Liver (tissue), 9 donors: ENCODE results near the gene CDKN3. TPM values are rescaled to one million over a fixed set of nuclear protein-coding genes. Genes with fewer than 3 reads are reported as not detected.

ENCODE experiments used
- DNase-seq: peaks from one replicate; pipeline ENCODE4 v3.0.0-alpha.2; 2017; ENCODE audit warnings: low spot score
- H3K27ac ChIP-seq, 2 donors: one replicate each; pipeline ENCODE4 v1.7.0; 2013; ENCODE audit warnings: inconsistent platforms in 2 of 2, low read length in 2 of 2, control low read depth in 1 of 2, low read depth in 1 of 2, mild to moderate bottlenecking in 1 of 2
- H3K27me3 ChIP-seq, 4 donors: one replicate each; pipeline versions ENCODE4 v1.6.1 to v1.7.0; 2013; ENCODE audit warnings: low read length in 3 of 4, inconsistent platforms in 1 of 4, mild to moderate bottlenecking in 1 of 4, moderate library complexity in 1 of 4; ENCODE audit not compliant: control insufficient read depth in 4 of 4, insufficient read depth in 4 of 4
- H3K36me3 ChIP-seq, 4 donors: one replicate each; pipeline versions ENCODE4 v1.6.1 to v1.7.0; 2013; ENCODE audit warnings: low read length in 3 of 4, mild to moderate bottlenecking in 3 of 4, low read depth in 1 of 4, moderate library complexity in 1 of 4; ENCODE audit not compliant: control insufficient read depth in 4 of 4, insufficient read depth in 3 of 4
- H3K4me1 ChIP-seq, 4 donors: one replicate each; pipeline versions ENCODE4 v1.6.1 to v1.7.0; 2013; ENCODE audit warnings: low read length in 3 of 4, mild to moderate bottlenecking in 3 of 4, moderate library complexity in 1 of 4; ENCODE audit not compliant: control insufficient read depth in 4 of 4, insufficient read depth in 4 of 4
- H3K4me3 ChIP-seq, 3 donors: one replicate each; pipeline versions ENCODE4 v1.6.1 to v1.7.0; 2013; ENCODE audit warnings: low read length in 3 of 3, control low read depth in 1 of 3, low read depth in 1 of 3, mild to moderate bottlenecking in 1 of 3
- H3K9ac ChIP-seq, 2 donors: one replicate each; pipeline ENCODE4 v1.7.0; 2013; ENCODE audit warnings: low read length in 2 of 2, mild to moderate bottlenecking in 2 of 2, moderate library complexity in 2 of 2, control low read depth in 1 of 2, low read depth in 1 of 2
- H3K9me3 ChIP-seq, 4 donors: one replicate each; pipeline versions ENCODE4 v1.6.1 to v1.7.0; 2013; ENCODE audit warnings: low read length in 3 of 4; ENCODE audit not compliant: control insufficient read depth in 4 of 4
- EGR1 ChIP-seq, 2 donors: IDR thresholded peaks; 2 replicates each; pipeline ENCODE4 v1.6.1; 2016 to 2018; ENCODE audit warnings: antibody characterized with exemption in 2 of 2, low read depth in 2 of 2
- FOXA1 ChIP-seq: IDR thresholded peaks from 2 replicates; pipeline ENCODE4 v1.6.1; 2016; ENCODE audit warnings: antibody characterized with exemption
- FOXA2 ChIP-seq: IDR thresholded peaks from 2 replicates; pipeline ENCODE4 v1.6.1; 2016; ENCODE audit warnings: antibody characterized with exemption
- GABPA ChIP-seq, 2 donors: IDR thresholded peaks in 1 of 2; conservative IDR thresholded peaks in 1 of 2; 2 replicates each; pipeline ENCODE4 v1.6.1; 2016; ENCODE audit warnings: antibody characterized with exemption in 2 of 2, mild to moderate bottlenecking in 1 of 2, moderate library complexity in 1 of 2
- HNF4G ChIP-seq: IDR thresholded peaks from 2 replicates; pipeline ENCODE4 v1.6.1; 2016; ENCODE audit warnings: antibody characterized with exemption
- JUND ChIP-seq, 2 donors: IDR thresholded peaks; 2 replicates each; pipeline ENCODE4 v1.6.1; 2016; ENCODE audit warnings: antibody characterized with exemption in 2 of 2
- MAX ChIP-seq: IDR thresholded peaks from 2 replicates; pipeline ENCODE4 v1.6.1; 2016; ENCODE audit warnings: antibody characterized with exemption
- NR2F2 ChIP-seq: IDR thresholded peaks from 2 replicates; pipeline ENCODE4 v1.6.1; 2016; ENCODE audit warnings: antibody characterized with exemption
- RAD21 ChIP-seq, 2 donors: IDR thresholded peaks; 2 replicates each; pipeline ENCODE4 v1.6.1; 2016; ENCODE audit warnings: antibody characterized with exemption in 2 of 2, mild to moderate bottlenecking in 2 of 2
- RXRA ChIP-seq, 2 donors: IDR thresholded peaks; 2 replicates each; pipeline ENCODE4 v1.6.1; 2017 to 2018; ENCODE audit warnings: antibody characterized with exemption in 2 of 2, mild to moderate bottlenecking in 1 of 2
- TAF1 ChIP-seq: conservative IDR thresholded peaks from 2 replicates; pipeline ENCODE4 v1.6.1; 2016; ENCODE audit warnings: antibody characterized with exemption, mild to moderate bottlenecking
- YY1 ChIP-seq: IDR thresholded peaks from 2 replicates; pipeline ENCODE4 v1.6.1; 2016; ENCODE audit warnings: antibody characterized with exemption, mild to moderate bottlenecking
- ZBTB33 ChIP-seq: IDR thresholded peaks from 2 replicates; pipeline ENCODE4 v1.6.1; 2016; ENCODE audit warnings: antibody characterized with exemption
- WGBS: extraction: QIAGEN DNeasy Blood & Tissue Kit; methylation state at CpG from one replicate; pipeline ENCODE4 v1.1.7; 2013; 5-methylcytosine and 5-hydroxymethylcytosine counted together
- polyA plus RNA-seq, 2 donors: library from polyadenylated mRNA; stranded (reverse) in 1 of 2; unstranded in 1 of 2; fragments of 200-250 nt in 1 of 2; fragments of >200 nt in 1 of 2; fragmentation: Nextera tagmentation in 1 of 2; extraction: Ambion mirVana in 1 of 2; gene quantifications; one replicate each; pipeline versions ENCODE4 v1.2.1 to v1.2.3, GENCODE V29; 2013 to 2015
- total RNA-seq, 2 donors: library from RNA; depleted of rRNA; stranded (reverse); fragments of >200 nt; gene quantifications; one replicate each; pipeline ENCODE4 v1.2.3, GENCODE V29; 2014
- TF ChIP-seq, protein P1 (sequence below): fragments of 150-350 bp; IDR thresholded peaks from 2 replicates; pipeline ENCODE4 v1.5.1; 2017; ENCODE audit warnings: improper control_type of control experiment, low read depth, low read length; ENCODE audit not compliant: missing input control
- TF ChIP-seq, protein P2 (sequence below): IDR thresholded peaks from 2 replicates; pipeline ENCODE4 v1.6.1; 2016; ENCODE audit warnings: antibody characterized with exemption
- donor health status: healthy.
- donor health status: healthy.
- donor health status: healthy.
- donor health status: healthy.
- donor health status: healthy.

Gene CDKN3
- total and polyA plus RNA-seq, 4 donors: 0.50 to 33.9 (median 2.8) TPM

GRCh38 chr14:54348001-54348611, 48.7 kb upstream of the CDKN3 start:
- Histone ChIP-seq H3K9ac (no peak overlapping the region), H3K36me3 (no peaks in the 10 kb centered on the region), H3K4me3 (no peak overlapping the region), H3K4me1 (no peaks in the 10 kb centered on the region), H3K9me3 (no peaks in the 10 kb centered on the region), H3K27me3 (no peaks in the 10 kb centered on the region), H3K27ac (no peak overlapping the region)
- no peak for DNase-seq
- 37% methylated on average over 5 of the region's 5 CpGs for whole genome bisulfite sequencing
- TF ChIP-seq, protein P1, sequence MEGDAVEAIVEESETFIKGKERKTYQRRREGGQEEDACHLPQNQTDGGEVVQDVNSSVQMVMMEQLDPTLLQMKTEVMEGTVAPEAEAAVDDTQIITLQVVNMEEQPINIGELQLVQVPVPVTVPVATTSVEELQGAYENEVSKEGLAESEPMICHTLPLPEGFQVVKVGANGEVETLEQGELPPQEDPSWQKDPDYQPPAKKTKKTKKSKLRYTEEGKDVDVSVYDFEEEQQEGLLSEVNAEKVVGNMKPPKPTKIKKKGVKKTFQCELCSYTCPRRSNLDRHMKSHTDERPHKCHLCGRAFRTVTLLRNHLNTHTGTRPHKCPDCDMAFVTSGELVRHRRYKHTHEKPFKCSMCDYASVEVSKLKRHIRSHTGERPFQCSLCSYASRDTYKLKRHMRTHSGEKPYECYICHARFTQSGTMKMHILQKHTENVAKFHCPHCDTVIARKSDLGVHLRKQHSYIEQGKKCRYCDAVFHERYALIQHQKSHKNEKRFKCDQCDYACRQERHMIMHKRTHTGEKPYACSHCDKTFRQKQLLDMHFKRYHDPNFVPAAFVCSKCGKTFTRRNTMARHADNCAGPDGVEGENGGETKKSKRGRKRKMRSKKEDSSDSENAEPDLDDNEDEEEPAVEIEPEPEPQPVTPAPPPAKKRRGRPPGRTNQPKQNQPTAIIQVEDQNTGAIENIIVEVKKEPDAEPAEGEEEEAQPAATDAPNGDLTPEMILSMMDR: peak; percentile 67
- no peak for TF ChIP-seq NR2F2
- TF ChIP-seq RAD21 (IDR thresholded peaks at IDR 0.05): peak; percentile 87 to 89

DNA sequence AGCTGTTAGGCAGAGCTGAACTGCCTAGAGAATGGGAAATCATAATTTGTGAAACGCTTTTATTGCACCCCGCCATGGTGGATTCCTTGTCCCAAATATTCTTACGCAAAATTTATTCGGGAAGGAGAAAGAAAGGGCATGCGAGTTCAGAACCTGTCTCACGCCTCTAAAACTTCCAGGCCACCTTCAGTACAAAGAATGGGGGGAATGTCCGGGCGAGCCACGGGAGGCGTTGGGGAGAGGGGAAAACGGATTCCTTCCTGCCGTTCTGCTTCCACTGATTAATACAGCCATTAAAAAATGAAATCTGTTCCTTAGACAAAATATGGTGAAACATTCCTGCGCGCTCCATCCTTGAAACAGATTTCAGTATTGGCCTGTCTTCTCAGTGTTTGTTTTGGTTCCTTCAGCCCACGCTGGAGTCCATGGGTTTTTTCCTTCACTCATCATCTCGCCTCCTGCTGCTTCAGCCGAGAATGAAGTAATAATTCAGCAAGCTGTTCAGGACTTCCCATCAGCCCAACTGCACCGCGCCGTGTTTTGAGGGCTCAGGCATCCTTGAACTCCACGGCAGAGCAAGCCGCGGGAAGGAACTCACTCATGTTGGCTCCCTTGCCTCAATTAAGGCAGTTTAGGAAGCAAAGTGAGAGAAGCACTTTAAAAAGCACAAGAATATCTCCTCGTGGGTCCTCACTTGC, 47.7 kb upstream of the CDKN3 start:
- peak overlapping the region; percentile 57 to 70 for H3K27ac ChIP-seq
- H3K9ac ChIP-seq: no peak overlapping the region
- no peak for DNase-seq
- H3K4me1 ChIP-seq: peaks cover 0 to 3% (median 0%) of the 10 kb centered on the region in 4 donors
- H3K4me3 ChIP-seq: no peak overlapping the region
- peaks cover 0 to 2% (median 0%) of the 10 kb centered on the region in 4 donors for H3K9me3 ChIP-seq
- WGBS: 69% methylated on average over 24 of the region's 24 CpGs
- no peaks in the 10 kb centered on the region for H3K27me3 ChIP-seq
- no peaks in the 10 kb centered on the region for H3K36me3 ChIP-seq
- no peak for TF ChIP-seq TAF1
- no peak for TF ChIP-seq MAX
- TF ChIP-seq, protein P1: no peak
- TF ChIP-seq EGR1 (IDR thresholded peaks at IDR 0.05; ENCODE audit: low read depth in 2 of 2): no peak
- no peak for TF ChIP-seq FOXA2
- no peak for TF ChIP-seq FOXA1
- TF ChIP-seq RAD21 (IDR thresholded peaks at IDR 0.05): no peak
- TF ChIP-seq, protein P2, sequence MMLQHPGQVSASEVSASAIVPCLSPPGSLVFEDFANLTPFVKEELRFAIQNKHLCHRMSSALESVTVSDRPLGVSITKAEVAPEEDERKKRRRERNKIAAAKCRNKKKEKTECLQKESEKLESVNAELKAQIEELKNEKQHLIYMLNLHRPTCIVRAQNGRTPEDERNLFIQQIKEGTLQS: no peak
- no peak for TF ChIP-seq ZBTB33
- TF ChIP-seq GABPA (IDR thresholded peaks at IDR 0.05 in 1 of 2, conservative IDR thresholded peaks at IDR 0.05 in 1 of 2): no peak
- no peak for TF ChIP-seq RXRA (IDR thresholded peaks at IDR 0.05)
- TF ChIP-seq HNF4G: no peak
- TF ChIP-seq YY1: no peak
- TF ChIP-seq JUND (IDR thresholded peaks at IDR 0.05): no peak
